ENCODE data around the gene SLC4A3.

The SLC4A3 gene

GRCh38 chr2:219632760-219633105, 5.3 kb downstream of the SLC4A3 start:
- no peak for DNase-seq

GRCh38 chr2:219633276-219634065, 6.0 kb downstream of the SLC4A3 start:
- DNase-seq, result no peak

- DNase-seq, result no peak
These were observed 6.9 kb downstream of the SLC4A3 start for GRCh38 chr2:219634171-219634940.

GRCh38 chr2:219634951-219635751, 7.7 kb downstream of the SLC4A3 start:
- DNase-seq, result no peak

GRCh38 chr2:219636144-219636915, 8.9 kb downstream of the SLC4A3 start:
- no peak for DNase-seq

- no peak for DNase-seq
These were observed 9.8 kb downstream of the SLC4A3 start for GRCh38 chr2:219636941-219637841.

- no peak for DNase-seq
These were observed 10.4 kb downstream of the SLC4A3 start for GRCh38 chr2:219637842-219638185.

GRCh38 chr2:219638217-219638947, 11.0 kb downstream of the SLC4A3 start:
- no peak for DNase-seq

- no peak for DNase-seq
These were observed 11.7 kb downstream of the SLC4A3 start for GRCh38 chr2:219638948-219639755.

GRCh38 chr2:219641390-219642068, 14.1 kb downstream of the SLC4A3 start:
- DNase-seq, result no peak

GRCh38 chr2:219642069-219642454, 14.6 kb downstream of the SLC4A3 start:
- DNase-seq, result no peak

GRCh38 chr2:219642465-219643083, 15.1 kb downstream of the SLC4A3 start:
- DNase-seq, result peak; percentile 88

GRCh38 chr2:219643084-219643473, 15.6 kb downstream of the SLC4A3 start:
- no peak for DNase-seq

GRCh38 chr2:219643788-219644398, 16.5 kb downstream of the SLC4A3 start:
- DNase-seq, result no peak

GRCh38 chr2:219644801-219645480, 17.5 kb downstream of the SLC4A3 start:
- no peak for DNase-seq

- no peak for DNase-seq
These were observed 18.4 kb downstream of the SLC4A3 start for GRCh38 chr2:219645631-219646527.

GRCh38 chr2:219648176-219648575, 20.7 kb downstream of the SLC4A3 start:
- DNase-seq, result no peak
